Gastrocnemius medialis (tissue), 4 donors: ENCODE results near the gene CHGA. TPM values are rescaled to one million over a fixed set of nuclear protein-coding genes. Genes with fewer than 3 reads are reported as not detected.

Experiments used
- ATAC-seq, 2 donors: fragments of 150-250 bp; one replicate each; pipeline ENCODE4 v1.9.1; 2016
- DNase-seq, 2 donors: peaks; one replicate each; pipeline ENCODE4 v3.0.0-alpha.2; 2019
- H3K27ac ChIP-seq, 4 donors: fragments of 200-600 bp; sonication (generic); 1 replicate in 1 of 4; 2 replicates in 3 of 4; pipeline ENCODE4 v1.5.1; 2016 to 2018; ENCODE audit warnings: mild to moderate bottlenecking in 2 of 4, moderate library complexity in 1 of 4
- H3K27me3 ChIP-seq, 3 donors: fragments of 200-600 bp; sonication (generic) in 2 of 3; 1 replicate in 1 of 3; 2 replicates in 2 of 3; pipeline versions ENCODE4 v1.5.1 to v1.6.0; 2016 to 2019; ENCODE audit warnings: mild to moderate bottlenecking in 1 of 3, moderate library complexity in 1 of 3
- H3K36me3 ChIP-seq, 2 donors: fragments of 200-600 bp; sonication (generic) in 1 of 2; one replicate each; pipeline ENCODE4 v1.5.1; 2017 to 2018
- H3K4me1 ChIP-seq, 2 donors: fragments of 200-600 bp; sonication (generic) in 1 of 2; one replicate each; pipeline ENCODE4 v1.5.1; 2016 to 2017; ENCODE audit warnings: mild to moderate bottlenecking in 2 of 2
- H3K4me3 ChIP-seq, 4 donors: fragments of 200-600 bp; sonication (generic) in 3 of 4; 1 replicate in 1 of 4; 2 replicates in 3 of 4; pipeline ENCODE4 v1.5.1; 2016 to 2019; ENCODE audit warnings: mild to moderate bottlenecking in 2 of 4
- H3K9me3 ChIP-seq, 3 donors: fragments of 200-600 bp; sonication (generic) in 2 of 3; 1 replicate in 1 of 3; 2 replicates in 2 of 3; pipeline ENCODE4 v1.5.1; 2016 to 2019
- CTCF ChIP-seq, 5 experiments: fragments of 450-650 bp in 3 of 5; fragments of 200-600 bp in 2 of 5; sonication (generic) in 2 of 5; IDR thresholded peaks in 4 of 5; conservative IDR thresholded peaks in 1 of 5; 1 replicate in 4 of 5; 2 replicates in 1 of 5; pipeline ENCODE4 v1.5.1; 2016 to 2019; ENCODE audit warnings: antibody characterized with exemption in 5 of 5, mild to moderate bottlenecking in 3 of 5, moderate library complexity in 3 of 5
- POLR2A ChIP-seq, 2 donors: fragments of 450-650 bp; IDR thresholded peaks; one replicate each; pipeline ENCODE4 v1.6.1; 2017; ENCODE audit warnings: antibody characterized with exemption in 2 of 2, mild to moderate bottlenecking in 2 of 2, moderate library complexity in 2 of 2
- in situ Hi-C, 4 donors: fragments of 200-750 bp; cut with MboI; loops; one replicate each; pipeline versions ENCODE4 v1.15.0 to v1.8.0; 2017; ENCODE audit warnings: low sequenced_read_pairs in 4 of 4
- intact Hi-C: fragments of 100-400 bp; cut with DNase I; formaldehyde crosslinking; loops from one replicate; pipeline ENCODE4 v1.15.1; 2023; ENCODE audit warnings: low total_unique reads
- total RNA-seq, 4 donors: library from RNA; depleted of rRNA; stranded (reverse); fragments of >200 nt; gene quantifications; one replicate each; pipeline versions ENCODE4 v1.1.0 to v1.2.3, GENCODE V29; 2016

CHGA gene
- total RNA-seq, 4 donors from 2014 or later: 0.22 to 0.25 TPM; not detected in 2

DNA sequence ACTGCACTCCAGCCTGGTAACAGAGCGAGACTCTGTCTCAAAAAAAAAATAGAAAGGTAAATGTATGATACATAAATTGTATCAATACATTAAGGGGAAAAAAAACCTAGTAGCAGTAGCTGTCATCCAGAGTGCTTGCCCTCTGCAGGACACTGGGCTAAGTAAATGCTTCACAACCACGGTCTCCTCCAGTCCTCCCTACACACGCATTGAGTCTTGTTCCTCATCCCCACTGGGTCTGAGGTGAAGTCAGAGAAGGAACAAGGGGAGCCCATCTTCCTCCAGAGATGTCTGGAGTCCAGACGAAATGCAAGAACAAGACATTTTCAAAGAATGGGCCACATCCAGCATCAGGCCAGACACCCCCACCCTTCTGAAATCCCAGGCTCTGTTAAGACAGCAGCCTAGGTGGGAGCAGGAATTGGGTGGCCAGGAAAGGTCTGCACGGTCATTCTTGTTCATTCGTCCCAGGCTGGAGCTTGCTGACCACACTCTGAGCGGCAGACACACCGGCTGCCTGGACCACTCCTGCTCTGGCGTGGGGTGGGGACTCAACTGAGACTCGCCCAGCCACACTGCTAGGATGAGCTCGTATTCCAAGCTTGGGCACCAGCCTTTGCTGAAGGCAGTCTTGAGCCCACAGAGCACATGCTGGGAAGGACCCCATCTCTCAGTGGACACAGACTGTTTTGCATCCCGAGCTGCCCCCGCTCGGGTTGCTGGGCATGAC, 45.5 kb downstream of the CHGA start:
- Histone ChIP-seq H3K36me3 (no peaks in the 10 kb centered on the region), H3K4me1 (no peaks in the 10 kb centered on the region), H3K27ac (no peak overlapping the region), H3K27me3 (no peaks in the 10 kb centered on the region), H3K4me3 (no peak overlapping the region), H3K9me3 (no peaks in the 10 kb centered on the region)
- no peak for DNase-seq
- in situ Hi-C loops (no loop called here), intact Hi-C loops (no loop called here)
- no peak for TF ChIP-seq CTCF (IDR thresholded peaks at IDR 0.05 in 4 of 5, conservative IDR thresholded peaks at IDR 0.05 in 1 of 5)
- TF ChIP-seq POLR2A (IDR thresholded peaks at IDR 0.05): no peak
- no peak for ATAC-seq

DNA sequence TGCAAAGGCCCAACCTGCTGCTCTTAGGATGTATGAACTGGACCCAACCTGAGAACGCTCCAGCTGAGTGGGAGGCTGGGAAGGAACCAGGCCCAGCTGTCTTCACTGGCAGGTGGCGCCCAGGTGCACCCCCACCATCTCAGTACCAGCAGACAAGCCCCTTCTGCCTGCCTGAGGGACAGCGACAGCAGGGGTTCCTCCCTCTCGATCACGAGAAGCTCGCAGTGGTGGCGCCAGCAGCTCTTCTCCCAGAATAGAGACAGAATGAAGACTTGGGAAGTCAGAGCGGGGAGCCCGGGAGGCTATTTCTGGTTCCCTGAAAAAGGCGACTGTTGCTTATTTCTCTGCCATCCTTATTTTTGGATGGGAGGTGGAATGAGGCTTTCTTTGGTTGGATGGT, 46.5 kb downstream of the CHGA start:
- intact Hi-C loops (no loop called here), in situ Hi-C loops (no loop called here)
- Histone ChIP-seq H3K9me3 (no peaks in the 10 kb centered on the region), H3K4me1 (no peaks in the 10 kb centered on the region), H3K27ac (no peak overlapping the region), H3K27me3 (no peaks in the 10 kb centered on the region), H3K36me3 (no peaks in the 10 kb centered on the region), H3K4me3 (no peak overlapping the region)
- ATAC-seq (no peak), DNase-seq (no peak)
- TF ChIP-seq CTCF (IDR thresholded peaks at IDR 0.05 in 4 of 5, conservative IDR thresholded peaks at IDR 0.05 in 1 of 5) (no peak), POLR2A (IDR thresholded peaks at IDR 0.05) (no peak)

DNA sequence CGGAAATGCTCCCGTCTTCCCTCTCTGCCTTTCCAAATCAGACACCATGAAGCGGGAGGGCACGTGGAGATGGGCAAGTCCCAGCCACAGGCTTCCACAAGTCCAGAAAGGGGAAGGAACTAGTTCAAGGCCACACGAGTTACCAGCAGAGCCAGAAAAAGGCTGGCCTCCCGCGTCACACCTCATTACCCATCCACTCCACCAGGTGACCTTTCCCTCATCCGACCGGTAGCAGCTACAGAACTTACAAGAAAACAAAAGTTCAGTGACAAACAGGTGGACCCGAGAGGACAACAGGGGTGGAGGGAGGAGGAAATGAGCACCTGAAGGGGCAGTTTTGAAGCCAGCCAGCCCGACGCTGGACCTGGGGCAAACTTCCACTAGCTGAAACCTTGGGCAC, 46.9 kb downstream of the CHGA start:
- no peaks in the 10 kb centered on the region for H3K9me3 ChIP-seq
- in situ Hi-C loops (no loop called here), intact Hi-C loops (no loop called here)
- no peaks in the 10 kb centered on the region for H3K27me3 ChIP-seq
- no peak for ATAC-seq
- TF ChIP-seq CTCF (IDR thresholded peaks at IDR 0.05 in 4 of 5, conservative IDR thresholded peaks at IDR 0.05 in 1 of 5) (no peak), POLR2A (IDR thresholded peaks at IDR 0.05) (no peak)
- H3K4me1 ChIP-seq: no peaks in the 10 kb centered on the region
- DNase-seq: no peak
- H3K36me3 ChIP-seq: no peaks in the 10 kb centered on the region
- H3K4me3 ChIP-seq: no peak overlapping the region
- no peak overlapping the region for H3K27ac ChIP-seq

- no peaks in the 10 kb centered on the region for H3K36me3 ChIP-seq
- no peak overlapping the region for H3K4me3 ChIP-seq
- ATAC-seq: no peak
- no peaks in the 10 kb centered on the region for H3K9me3 ChIP-seq
- TF ChIP-seq CTCF (IDR thresholded peaks at IDR 0.05 in 4 of 5, conservative IDR thresholded peaks at IDR 0.05 in 1 of 5): no peak
- TF ChIP-seq POLR2A (IDR thresholded peaks at IDR 0.05): no peak
- H3K4me1 ChIP-seq: no peaks in the 10 kb centered on the region
- no peak for DNase-seq
- H3K27me3 ChIP-seq: no peaks in the 10 kb centered on the region
- intact Hi-C loops (no loop called here), in situ Hi-C loops (no loop called here)
- H3K27ac ChIP-seq: no peak overlapping the region
Observed at GRCh38 chr14:92970271-92970670, 47.3 kb downstream of the CHGA start.
